ENCODE data around the gene PDZRN4. TPM values are rescaled to one million over a fixed set of nuclear protein-coding genes. Genes with fewer than 3 reads are reported as not detected.

Gene PDZRN4
- polyA plus RNA-seq, 1 donor from 2014 or later = 46.7 TPM

DNA sequence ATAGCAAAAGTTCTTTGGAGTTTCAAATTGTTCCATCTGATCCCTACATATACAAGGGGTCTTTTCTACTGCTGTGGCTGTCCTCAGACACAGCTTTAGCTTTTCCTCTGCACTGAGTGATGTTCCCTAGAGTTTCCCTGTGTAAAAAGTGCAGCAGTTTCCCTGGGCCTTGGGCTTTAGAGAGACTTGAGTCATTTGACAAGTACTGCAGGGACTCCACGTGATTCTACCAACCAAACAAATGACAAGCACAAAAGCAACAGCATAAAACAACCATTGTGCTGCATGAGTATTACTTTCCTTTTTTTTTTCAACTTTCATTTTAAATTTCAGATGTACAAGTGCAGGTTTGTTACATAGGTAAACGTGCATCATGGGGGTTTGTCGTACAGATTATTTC, 272.8 kb downstream of the PDZRN4 start:
- Histone ChIP-seq H3K9me3 (ENCODE audit: low read length) (no peaks in the 10 kb centered on the region), H3K36me3 (ENCODE audit: insufficient read depth, low read length) (no peaks in the 10 kb centered on the region), H3K9me2 (ENCODE audit: insufficient read depth, low read length) (no peaks in the 10 kb centered on the region), H2AFZ (ENCODE audit: low read depth, low read length) (no peak overlapping the region), H3K79me2 (replicated peaks; ENCODE audit: insufficient read depth, low read length) (peaks cover 4% of the 10 kb centered on the region), H3K27ac (ENCODE audit: low read length) (no peak overlapping the region), H3K9ac (ENCODE audit: low read length) (no peak overlapping the region), H3K4me3 (ENCODE audit: low read length) (no peak overlapping the region), H3K4me2 (ENCODE audit: low read length) (no peak overlapping the region), H3F3A (ENCODE audit: insufficient read depth, low read length, poor library complexity, severe bottlenecking) (no peaks in the 10 kb centered on the region), H3K27me3 (ENCODE audit: insufficient read depth, low read depth, low read length) (no peaks in the 10 kb centered on the region), H4K20me1 (ENCODE audit: insufficient read depth) (no peaks in the 10 kb centered on the region)
- TF ChIP-seq RAD21 (conservative IDR thresholded peaks at IDR 0.05) (no peak), REST (IDR thresholded peaks at IDR 0.05; ENCODE audit: borderline replicate concordance) (no peak), EZH2 (IDR thresholded peaks at IDR 0.05; ENCODE audit: borderline replicate concordance, insufficient read depth, low read length, poor library complexity, severe bottlenecking) (no peak), MXI1 (conservative IDR thresholded peaks at IDR 0.05; ENCODE audit: poor library complexity, severe bottlenecking) (no peak), SMC3 (conservative IDR thresholded peaks at IDR 0.05; ENCODE audit: poor library complexity) (no peak), EP300 (conservative IDR thresholded peaks at IDR 0.05; ENCODE audit: poor library complexity, severe bottlenecking) (no peak), POLR2AphosphoS5 (IDR thresholded peaks at IDR 0.05) (no peak), TAF1 (IDR thresholded peaks at IDR 0.05; ENCODE audit: low read depth) (no peak)
- TF ChIP-seq, protein P1, sequence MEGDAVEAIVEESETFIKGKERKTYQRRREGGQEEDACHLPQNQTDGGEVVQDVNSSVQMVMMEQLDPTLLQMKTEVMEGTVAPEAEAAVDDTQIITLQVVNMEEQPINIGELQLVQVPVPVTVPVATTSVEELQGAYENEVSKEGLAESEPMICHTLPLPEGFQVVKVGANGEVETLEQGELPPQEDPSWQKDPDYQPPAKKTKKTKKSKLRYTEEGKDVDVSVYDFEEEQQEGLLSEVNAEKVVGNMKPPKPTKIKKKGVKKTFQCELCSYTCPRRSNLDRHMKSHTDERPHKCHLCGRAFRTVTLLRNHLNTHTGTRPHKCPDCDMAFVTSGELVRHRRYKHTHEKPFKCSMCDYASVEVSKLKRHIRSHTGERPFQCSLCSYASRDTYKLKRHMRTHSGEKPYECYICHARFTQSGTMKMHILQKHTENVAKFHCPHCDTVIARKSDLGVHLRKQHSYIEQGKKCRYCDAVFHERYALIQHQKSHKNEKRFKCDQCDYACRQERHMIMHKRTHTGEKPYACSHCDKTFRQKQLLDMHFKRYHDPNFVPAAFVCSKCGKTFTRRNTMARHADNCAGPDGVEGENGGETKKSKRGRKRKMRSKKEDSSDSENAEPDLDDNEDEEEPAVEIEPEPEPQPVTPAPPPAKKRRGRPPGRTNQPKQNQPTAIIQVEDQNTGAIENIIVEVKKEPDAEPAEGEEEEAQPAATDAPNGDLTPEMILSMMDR (IDR thresholded peaks at IDR 0.05; ENCODE audit: poor library complexity, severe bottlenecking) = no peak

DNA sequence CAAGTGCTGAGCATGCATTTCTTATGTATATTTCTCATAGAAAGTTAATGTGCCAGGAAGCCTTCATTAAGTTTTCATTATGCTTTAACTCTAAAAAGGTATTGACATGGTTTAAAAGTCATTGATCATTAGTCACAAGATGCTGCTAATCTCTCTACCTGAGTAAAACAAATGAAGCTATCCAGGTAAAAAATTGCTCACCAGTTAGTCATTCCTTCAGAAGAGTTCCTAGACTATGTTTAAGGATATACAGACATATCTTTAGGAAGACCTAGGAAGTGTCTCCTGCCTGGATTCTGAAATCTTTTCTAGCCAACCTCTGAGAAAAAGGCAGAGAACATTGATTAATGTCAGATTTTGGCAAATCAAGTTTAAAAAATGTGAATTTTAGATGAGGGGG, 274.2 kb downstream of the PDZRN4 start:
- Histone ChIP-seq H3F3A (ENCODE audit: insufficient read depth, low read length, poor library complexity, severe bottlenecking) (no peaks in the 10 kb centered on the region), H3K9ac (ENCODE audit: low read length) (no peak overlapping the region), H3K27ac (ENCODE audit: low read length) (no peak overlapping the region), H3K9me3 (ENCODE audit: low read length) (no peaks in the 10 kb centered on the region), H3K79me2 (replicated peaks; ENCODE audit: insufficient read depth, low read length) (peaks cover 4% of the 10 kb centered on the region), H3K27me3 (ENCODE audit: insufficient read depth, low read depth, low read length) (no peaks in the 10 kb centered on the region), H3K4me2 (ENCODE audit: low read length) (no peak overlapping the region), H3K36me3 (ENCODE audit: insufficient read depth, low read length) (no peaks in the 10 kb centered on the region), H3K4me3 (ENCODE audit: low read length) (no peak overlapping the region), H3K9me2 (ENCODE audit: insufficient read depth, low read length) (no peaks in the 10 kb centered on the region), H2AFZ (ENCODE audit: low read depth, low read length) (no peak overlapping the region), H4K20me1 (ENCODE audit: insufficient read depth) (no peaks in the 10 kb centered on the region)
- TF ChIP-seq EP300 (conservative IDR thresholded peaks at IDR 0.05; ENCODE audit: poor library complexity, severe bottlenecking) = no peak
- no peak for TF ChIP-seq POLR2AphosphoS5 (IDR thresholded peaks at IDR 0.05)
- TF ChIP-seq EZH2 (IDR thresholded peaks at IDR 0.05; ENCODE audit: borderline replicate concordance, insufficient read depth, low read length, poor library complexity, severe bottlenecking) = no peak
- TF ChIP-seq SMC3 (conservative IDR thresholded peaks at IDR 0.05; ENCODE audit: poor library complexity) = no peak
